Measurements from ENCODE around the gene SLC30A7.

The SLC30A7 gene

DNA sequence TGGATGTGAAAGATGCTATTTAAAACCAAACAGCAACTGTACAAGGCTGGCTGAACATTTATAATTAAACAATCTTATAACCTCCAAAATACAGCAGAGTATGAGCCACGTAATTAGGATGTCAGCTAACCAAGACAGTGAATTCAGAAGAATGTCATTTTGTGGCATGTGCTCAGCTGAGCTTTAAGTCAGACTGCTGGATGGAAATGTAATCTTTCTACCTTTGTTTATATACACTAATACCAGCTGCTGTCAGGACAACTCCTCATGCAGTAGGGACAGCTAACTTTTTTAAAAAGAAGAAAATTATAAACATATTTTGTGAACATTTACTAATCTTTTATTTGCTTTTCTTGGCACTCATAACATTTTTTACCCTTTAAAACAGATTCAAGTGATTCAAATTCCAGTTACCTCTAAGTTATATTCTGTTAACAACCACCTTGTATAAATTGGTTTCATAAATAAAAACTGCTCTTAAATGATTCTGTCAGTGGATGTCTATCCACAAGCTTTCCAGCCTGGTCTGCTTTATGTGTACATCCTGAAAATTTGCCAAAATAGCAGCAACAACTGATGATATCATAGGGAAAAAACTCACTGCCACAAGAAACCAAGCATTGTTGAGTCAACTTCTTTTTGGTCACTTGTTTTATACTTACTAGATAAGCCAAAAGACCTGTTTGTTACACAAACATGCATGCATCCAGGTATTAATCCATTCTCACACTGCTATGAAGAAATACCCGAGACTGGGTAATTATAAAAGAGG, 93.6 kb downstream of the SLC30A7 start:
- DNase-seq, result no peak

DNA sequence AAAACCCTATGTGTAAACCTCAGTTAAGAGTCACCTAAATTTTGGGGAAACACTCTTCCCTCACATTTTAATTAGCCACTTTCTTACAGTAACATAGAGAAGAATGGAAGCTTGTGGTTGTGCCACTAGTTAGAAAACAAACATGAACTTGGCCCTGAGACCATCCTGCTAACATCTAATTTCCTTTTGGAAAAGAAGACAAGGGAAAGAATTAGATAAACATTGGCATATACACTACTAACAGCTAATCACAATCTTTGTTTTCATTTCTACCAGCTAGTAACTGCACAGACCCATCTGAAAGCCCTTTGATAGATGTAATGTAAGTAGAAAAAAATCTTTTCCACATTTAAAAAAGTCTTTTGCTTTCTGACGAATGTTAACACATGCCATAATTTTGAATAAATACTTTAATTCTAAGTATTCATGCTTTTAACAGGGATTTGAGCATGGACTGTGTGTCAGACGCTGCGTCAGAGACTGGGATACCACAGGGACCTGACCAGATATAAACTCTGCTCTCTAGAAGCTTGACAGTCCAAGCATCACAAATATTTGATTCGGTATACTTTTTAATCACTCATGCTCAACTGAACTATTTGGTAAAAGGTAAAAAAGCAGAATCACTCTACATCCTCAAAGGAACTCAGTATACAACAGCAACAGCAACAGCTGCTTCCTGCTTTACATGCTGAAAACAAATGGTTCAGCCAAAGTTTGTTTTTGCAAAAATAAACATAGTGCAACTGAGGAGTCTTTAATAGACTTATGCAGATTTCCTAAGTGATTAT, 99.5 kb downstream of the SLC30A7 start:
- DNase-seq, result no peak

DNA sequence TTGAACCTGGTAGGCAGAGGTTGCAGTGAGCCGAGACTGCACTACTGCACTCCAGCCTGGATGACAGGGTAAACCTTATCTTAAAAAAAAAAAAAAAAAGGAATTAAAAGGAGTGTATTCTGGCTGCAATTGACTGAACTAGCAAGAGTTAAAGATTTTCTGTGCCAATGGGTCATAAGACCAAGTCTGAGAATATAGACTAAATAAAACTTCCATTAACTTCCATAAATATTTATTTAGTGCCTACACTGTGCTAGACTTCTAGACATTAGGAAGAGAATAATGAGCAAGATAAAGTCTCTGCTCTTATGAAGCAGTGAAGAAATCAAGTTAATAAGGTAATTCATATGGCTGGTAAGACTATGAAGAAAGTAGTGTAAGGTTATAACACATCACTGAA, 102.5 kb downstream of the SLC30A7 start:
- no peak for DNase-seq

DNA sequence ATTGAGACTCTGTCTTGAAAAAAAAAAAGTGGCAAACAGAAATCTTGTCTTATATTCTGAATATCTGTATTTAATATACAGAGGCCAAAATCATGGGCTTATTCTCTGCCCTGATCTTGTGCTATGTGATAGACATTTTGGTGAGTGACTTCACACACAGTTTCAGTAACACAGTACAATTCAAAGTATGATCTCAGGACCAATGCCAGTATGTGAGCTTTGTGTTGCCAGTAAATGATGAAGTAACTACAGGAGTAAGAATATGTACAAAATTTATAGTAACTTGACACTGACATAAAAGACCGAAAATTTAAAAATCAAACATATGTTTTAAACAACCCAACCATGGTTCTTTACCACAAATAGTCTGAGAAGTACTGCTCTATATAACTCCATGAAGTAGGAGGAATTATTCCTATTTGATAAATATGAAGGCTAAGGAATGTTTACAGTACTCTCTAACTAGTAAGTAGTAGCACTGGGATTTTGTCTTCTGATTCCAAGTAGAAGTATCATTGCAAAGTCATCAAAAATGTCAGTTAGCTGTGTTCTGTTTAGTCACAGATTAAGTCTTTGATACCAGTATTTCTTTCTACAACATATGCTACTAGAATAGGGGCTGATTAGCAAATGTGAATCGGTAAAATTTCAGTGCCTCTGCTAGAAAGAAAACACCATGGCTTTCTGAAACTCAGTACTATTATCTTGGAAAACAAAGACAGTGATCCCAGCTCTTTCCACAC, 104.4 kb downstream of the SLC30A7 start:
- DNase-seq, result no peak

DNA sequence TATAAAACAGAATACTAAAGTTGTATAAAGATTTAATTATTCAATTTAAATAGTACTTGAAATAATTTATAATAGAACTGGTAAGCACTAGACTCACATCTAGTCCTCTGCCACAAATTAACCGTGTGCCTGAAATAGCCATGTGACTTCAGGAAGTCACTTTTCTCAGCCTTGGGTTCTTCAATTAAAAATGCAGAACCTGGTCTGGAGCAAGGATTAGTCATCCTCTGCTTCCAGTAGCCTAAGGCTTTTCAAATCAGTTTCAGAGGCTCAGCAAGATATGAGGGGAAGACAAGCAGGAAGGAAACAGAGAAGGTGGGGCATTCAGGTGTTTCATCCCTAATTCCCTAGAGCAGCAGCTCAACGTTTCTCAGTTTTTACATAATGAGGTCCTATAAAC, 106.7 kb downstream of the SLC30A7 start:
- no peak for DNase-seq

DNA sequence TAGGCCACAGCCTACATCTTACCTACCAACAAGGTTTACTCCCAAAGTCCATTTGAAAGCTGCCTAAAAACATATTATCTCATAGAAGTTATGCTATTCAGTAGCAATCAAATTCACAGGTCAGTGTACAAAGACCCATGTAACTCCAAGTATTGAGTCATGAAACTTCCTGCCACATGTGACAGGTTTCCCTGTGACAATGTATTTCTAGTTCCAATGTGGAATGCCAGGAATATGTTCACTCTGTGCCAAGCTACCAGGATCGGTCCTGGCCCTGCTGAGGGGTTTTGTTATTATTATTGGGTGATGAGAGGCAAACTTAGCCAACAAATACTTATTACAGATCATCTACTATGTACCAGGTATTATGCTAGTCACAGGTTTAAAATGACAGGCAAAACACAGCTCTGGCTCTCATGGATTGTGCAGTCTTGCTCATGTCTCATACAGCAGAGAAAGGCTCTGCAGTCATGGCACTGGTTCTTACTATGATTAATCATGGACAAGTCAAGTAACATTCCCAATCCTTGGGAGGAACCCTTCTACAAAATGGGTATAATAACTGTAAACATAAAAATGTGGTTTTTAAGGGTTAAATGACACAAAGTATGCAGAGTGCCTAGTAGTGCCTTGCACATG, 107.2 kb downstream of the SLC30A7 start:
- no peak for DNase-seq

DNA sequence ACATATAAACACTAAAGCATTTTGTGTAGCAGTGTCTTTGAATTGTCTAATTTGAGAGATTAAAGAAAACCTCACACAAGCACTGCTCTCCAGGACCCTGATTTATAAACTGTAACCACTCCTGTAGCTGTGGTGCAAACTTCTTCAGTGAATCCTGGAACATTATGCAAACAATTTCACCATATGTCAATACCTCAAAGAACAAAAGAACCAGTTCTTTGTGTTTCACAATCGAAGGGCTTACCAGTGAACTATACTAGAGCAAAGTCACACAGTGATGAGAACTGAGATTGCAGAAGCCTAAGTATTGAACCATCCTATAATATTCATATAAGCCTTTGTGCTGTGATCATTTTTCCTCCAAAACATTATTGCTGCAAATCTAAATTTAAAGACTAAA, 108.2 kb downstream of the SLC30A7 start:
- no peak for DNase-seq

DNA sequence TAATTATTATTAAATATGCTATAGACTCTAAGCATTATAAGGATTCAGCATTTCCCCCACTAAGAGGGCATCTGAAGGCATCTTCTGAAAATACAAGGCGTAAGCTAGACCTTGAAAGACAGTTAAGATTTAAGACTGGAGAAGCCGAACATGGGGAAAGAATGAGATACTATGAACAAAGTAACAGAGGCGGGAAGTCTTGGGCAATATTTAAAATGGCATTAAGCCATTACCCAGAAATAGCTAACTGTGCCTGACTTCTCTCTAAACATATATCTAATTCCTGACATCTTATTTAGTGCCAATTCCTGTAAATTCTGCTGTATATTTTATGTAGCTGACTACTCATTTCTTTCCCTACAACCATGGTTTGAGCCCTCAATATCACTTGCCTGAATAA, 108.8 kb downstream of the SLC30A7 start:
- DNase-seq, result no peak

DNA sequence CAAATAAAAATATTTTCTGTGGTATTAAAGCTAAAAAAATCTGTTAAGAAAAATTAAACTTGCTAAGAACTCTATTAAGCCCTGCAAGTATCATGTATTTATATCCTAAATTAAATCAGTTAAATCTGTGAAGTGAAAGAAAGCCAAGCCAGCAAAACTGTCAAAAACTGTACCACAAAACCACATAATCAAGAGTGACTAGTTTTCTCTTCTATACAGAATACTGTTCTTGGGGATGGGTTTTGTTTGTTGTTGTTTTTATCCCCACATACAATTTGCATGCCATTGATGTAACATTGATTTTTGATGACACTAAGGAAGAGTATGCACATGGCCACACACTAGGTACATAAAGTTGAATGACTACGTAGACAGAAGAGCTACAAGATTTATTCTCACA, 109.3 kb downstream of the SLC30A7 start:
- DNase-seq, result no peak

DNA sequence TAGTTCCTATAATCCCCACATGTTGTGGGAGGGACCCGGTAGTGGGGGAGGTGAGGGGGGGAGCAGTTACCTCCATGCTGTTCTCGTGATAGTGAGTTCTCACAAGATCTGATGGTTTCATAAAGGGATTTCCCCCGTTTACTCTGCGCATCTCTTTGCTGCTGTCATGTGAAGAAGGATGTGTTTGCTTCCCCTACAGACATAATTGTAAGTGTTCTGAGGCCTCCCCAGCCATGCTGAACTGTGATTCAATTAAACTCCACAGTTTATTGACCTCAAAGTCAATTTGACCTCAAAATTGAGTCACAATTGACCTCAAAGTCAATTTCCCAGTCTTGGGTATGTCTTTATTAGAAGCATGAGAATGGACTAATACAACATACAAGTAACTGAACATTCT, 110.0 kb downstream of the SLC30A7 start:
- peak; percentile 22 for DNase-seq

DNA sequence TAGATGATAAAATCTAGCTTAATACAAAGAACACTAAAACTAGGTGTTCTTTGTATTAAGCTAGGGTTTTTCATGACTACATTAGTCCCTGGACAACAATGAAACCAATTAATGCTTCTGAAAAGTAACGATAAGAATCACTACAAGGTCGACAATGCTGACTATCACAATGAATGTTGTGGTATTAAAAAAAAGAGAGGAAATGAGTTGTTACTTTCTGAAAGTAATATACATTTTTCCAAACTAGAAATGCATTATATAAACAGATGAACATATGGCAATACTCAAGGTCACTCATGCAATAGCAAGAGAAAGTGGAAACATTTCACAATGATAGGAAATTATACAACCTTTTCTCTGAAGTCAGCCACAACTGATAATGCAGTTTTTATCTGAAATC, 110.7 kb downstream of the SLC30A7 start:
- DNase-seq, result no peak

DNA sequence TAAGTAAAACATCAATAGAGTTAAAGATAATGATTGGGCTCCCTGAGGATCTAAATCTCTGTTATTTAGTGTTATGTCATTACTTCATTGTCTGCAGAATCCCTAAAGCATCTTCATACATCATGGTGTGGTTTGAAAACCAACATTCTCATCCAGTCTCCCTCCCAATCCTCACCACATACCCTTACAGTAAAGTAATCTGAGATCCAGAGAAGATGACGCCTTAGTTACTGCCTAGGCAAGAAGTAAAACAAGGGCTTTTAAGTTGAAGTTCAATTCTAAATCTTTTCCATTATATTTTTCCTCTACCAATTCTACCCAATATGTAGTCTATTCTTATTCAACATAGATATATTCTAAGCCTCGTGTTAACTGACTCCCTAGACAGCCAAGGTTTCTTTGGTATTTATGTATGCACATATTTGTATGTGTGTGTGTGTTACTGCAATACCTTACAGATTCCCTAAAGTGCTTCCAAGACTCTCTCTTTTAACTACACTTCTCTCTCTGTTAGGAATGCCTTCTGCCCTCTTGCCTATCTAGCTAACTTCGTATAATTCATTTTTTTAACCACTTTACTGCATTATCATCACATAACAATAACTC, 112.4 kb downstream of the SLC30A7 start:
- no peak for DNase-seq

DNA sequence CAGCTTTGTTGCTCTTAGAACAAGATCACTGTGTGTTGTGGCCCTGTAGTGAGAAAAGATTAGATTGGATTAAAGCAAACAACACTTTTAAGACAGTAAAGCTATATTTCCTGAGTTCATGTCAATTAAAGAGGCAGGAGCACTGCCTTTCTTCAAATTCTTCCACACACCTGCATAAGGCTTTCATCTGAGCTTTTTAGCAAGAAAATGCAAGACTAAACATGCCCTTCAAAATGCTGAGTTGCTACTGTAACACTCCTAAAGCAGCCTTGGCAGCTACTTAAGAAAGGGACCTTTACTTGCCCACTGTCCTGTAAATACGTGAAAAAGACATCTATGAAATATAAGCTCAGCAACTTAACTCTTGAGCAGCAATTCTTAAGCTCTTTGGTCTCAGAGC, 117.9 kb downstream of the SLC30A7 start:
- DNase-seq, result no peak

DNA sequence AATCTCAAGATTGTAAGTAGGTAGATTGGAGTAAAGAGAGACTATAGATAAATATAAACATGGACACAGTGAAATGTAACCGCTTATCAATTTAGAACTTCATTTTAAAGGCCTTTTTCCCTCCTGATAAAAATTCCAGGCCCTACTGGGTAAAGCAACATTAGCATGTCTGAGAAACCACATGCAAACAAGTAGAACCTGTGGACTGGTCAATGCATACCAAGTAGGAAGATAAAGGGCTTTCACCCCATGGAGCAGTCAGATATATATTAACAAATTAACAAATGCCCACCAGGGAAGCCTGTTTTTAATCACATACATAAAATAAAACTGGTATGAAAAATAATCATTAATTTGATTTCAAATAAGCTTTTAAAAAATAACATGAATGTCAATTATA, 121.6 kb downstream of the SLC30A7 start:
- DNase-seq, result no peak

DNA sequence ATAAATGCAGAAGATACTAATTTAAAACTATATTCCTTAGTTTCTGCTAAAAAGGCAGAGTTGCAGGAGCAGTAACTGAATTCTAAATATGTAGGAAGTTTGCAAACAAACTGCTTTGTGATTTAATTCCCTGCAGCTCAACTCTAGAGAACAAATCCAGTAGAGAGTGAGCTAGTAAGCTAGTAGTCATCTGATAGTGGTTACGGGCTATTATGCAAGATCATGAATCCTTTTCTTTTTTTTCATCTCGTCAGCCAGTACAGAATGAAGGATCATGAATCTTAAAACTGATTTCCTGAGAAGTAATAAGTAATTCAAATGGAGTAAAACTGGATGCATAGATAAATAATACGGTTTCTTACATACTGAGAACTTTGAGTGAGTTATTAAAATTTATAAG, 126.4 kb downstream of the SLC30A7 start:
- no peak for DNase-seq

DNA sequence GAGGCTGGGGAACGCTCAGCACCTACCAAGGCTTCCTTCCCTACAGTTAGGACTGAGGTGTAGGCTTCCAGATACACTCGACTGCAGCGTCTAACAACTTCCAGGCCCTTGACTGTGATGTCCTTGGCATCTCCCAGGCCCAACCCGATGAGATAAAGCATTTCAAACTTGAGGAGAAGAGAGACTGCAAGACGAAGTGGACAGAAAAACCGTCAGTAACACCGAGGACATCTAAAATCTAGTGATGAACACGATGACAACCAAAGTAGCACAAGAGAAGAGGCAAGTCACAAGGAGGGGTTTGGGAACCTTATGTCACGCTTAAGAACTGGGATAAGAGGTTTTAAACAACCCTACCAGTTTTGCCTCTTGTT, 129.4 kb downstream of the SLC30A7 start:
- peak; percentile 16 for DNase-seq

DNA sequence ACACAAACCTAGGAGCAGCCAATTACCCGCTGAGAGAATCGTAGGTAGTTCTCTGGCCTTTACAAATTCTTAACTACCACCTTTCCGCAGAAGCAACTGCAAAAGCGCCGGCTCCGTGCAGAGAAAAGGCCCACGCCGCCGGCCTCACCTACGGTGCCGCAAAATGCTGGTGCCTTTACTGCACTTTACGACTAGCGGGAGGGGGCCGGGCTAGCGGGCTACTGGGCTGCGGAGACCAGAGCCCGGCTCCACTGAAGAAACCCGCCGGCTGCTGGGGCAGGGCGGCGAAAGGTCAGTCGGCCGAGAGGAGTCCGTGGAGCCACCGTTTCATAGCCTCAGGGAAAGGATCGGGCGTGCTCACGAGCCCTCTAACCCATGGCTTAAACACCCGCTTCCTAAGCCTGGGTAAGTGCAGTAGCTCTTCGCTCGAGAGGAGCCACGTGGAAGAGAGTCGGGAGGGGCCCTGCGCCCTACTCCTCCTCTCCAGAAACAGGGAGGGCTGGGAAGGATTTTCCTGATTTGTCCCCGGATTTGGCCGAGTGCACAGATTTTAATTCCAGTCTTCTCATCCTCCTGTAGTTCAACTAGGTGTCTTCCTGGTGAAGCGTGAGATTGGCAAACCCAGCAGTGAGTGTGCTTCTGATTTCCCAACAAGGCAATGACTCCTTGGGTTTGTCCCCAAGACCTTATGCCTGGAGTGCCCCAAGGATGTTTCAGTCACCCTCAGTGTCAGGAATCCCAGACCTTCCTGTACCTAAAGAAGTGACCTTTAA, 130.0 kb downstream of the SLC30A7 start, which contains the start of gene DPH5:
Gene DPH5 (minus strand): TSS at position 128 of the 773 bp plus-strand sequence. CDS start 341 bp downstream, outside the sequence.
- peak; percentile 95 for DNase-seq

DNA sequence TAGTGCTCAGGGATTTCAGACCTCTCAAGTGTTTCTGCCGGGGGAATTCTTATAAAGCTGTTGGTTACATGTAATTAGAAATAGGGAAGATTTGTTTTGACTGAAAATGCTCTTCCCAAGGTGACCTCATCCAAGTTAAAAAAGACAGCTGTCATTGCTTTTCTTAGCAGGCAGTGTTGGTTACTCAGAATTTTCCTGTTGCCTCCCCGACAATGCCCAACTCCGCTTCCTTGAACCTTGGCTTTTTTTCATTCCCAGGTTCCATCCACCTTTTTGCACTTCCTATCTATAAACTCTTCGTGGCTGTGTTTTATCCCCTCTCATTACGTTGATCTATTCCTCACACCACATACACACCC, 130.5 kb downstream of the SLC30A7 start:
- no peak for DNase-seq

DNA sequence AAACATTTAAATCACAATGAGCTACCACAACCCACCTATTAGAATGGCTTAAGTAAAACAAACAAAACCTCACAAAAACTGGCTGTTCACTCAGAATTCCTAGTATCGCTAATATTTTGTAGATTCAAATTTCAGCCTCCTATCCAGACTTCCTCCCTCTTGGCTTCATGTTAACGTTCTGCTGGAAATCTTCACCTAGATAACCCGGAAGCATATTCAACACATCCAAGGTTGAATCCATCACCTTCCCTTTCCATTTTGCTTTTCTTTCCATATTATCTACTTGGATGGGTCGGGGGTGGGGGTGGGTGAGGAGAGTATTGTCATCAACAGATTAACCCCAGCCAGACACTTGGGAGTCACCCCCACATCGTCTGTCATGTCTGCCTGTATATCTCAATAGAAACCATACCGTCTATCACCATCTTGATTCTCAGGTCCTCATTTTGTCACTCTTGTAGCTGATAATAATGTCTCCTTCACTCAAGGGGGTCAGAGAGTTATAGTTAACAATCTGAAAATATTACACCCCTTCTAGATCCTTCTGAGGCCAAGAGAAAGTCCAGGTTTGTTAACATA, 131.4 kb downstream of the SLC30A7 start:
- DNase-seq, result no peak

DNA sequence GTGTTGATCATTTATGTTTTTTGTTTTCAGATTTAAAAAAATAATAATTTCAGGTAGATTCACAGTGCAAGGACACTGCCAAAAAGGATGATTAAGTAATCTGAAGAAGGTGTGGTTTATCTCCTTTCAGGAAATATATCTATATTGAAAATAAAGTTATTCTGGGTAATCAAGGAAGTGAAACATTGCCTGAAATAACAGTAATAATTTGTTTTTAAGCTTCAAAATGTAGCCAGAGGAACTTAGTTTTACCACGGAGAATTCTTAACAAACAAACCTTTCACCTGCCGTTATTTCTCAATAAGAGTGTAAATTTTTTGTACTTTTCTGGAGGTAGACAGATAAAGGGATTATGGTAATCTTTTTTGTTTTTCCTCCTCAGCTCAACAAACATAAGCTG, 132.6 kb downstream of the SLC30A7 start:
- no peak for DNase-seq

DNA sequence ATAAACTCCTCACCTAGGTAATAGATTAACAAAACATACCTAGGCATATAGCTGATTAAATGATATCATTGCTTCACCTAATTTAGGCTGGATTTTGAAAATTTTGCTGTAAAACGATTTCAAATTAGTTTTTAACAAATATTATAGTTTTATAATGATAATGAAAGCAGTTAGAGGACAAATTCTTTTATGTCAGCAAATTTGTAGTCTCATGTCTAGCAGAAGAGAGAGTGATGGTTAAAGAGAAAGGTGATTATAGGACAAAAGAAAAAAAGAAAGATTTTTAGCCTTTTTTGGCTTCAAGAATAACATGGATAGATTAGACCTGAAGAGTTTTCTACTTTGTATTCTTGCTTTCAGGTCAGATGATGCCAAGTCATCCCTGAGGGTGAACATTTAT, 133.3 kb downstream of the SLC30A7 start:
- no peak for DNase-seq

DNA sequence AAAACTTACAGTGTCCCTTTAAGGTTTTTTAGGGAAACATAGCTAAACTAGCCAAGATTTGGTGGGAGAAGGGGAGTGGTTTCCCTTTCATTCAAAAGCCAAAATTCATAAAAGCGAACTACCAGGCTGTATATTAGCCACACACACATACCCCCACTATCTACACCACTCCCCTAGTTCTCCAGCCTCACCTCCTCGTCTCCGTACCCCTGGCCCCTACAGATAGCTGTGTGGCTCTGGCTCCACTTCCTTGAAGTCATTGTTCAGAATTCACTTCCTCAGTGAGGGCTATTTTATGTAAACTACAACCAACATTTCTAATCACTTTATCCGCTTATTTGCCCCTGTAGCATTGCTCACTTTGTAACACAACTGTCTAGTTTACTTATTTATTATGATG, 135.0 kb downstream of the SLC30A7 start:
- DNase-seq, result no peak

Data from activated CD4-positive, alpha-beta T cell treated with anti-CD3 and anti-CD28 coated beads for 48 hours (primary cell).